Endothelial cell of umbilical vein (primary cell): ENCODE measurements around the gene FECH. TPM values are rescaled to one million over a fixed set of nuclear protein-coding genes. Genes with fewer than 3 reads are reported as not detected.

Source experiments
- BruUV-seq: library from RNA; stranded (reverse); fragments of 400-500 nt; replicated peaks from 2 replicates; lab custom pipeline; 2021; lab: Mats Ljungman, UMichigan
- CTCF ChIA-PET: fragments of 300-600, 350-600 bp; sonication (Branson Sonifier 250); formaldehyde crosslinking; loops from one replicate; lab custom pipeline; 2021; ENCODE audit warnings: antibody characterized with exemption, inconsistent platforms; lab: Charles Lee
- POLR2A ChIA-PET: fragments of 300-600, 350-600 bp; sonication (Branson Sonifier 250); formaldehyde crosslinking; loops from one replicate; lab custom pipeline; 2021; ENCODE audit warnings: antibody characterized with exemption, inconsistent platforms; lab: Charles Lee
- DNase-seq: peaks from one replicate; pipeline ENCODE4 v3.0.0-alpha.2; 2011; ENCODE audit warnings: low read depth, low spot score
- FAIRE-seq: peaks from 2 replicates; lab custom pipeline; 2011; peaks lifted over from hg19 to GRCh38; lab: Jason Lieb, UNC
- H2AFZ ChIP-seq: 2 replicates; pipeline ENCODE4 v1.6.0; 2012; ENCODE audit warnings: low read depth, low read length, control low read depth, inconsistent platforms
- H3K27ac ChIP-seq: 2 replicates; pipeline ENCODE4 v1.5.1; 2011; ENCODE audit warnings: low read depth, mild to moderate bottlenecking, control low read depth, low read length, moderate library complexity; ENCODE audit not compliant: insufficient read depth
- H3K27me3 ChIP-seq, 2 experiments: 2 replicates each; pipeline versions ENCODE4 v1.6.0 to v1.6.1; 2011; ENCODE audit warnings: low read length in 2 of 2, mixed read lengths in 1 of 2; ENCODE audit not compliant: control insufficient read depth in 2 of 2, insufficient read depth in 2 of 2
- H3K36me3 ChIP-seq, 2 experiments: 2 replicates in 1 of 2; 3 replicates in 1 of 2; pipeline ENCODE4 v1.5.1; 2011; ENCODE audit warnings: low read length in 2 of 2, mild to moderate bottlenecking in 1 of 2, moderate library complexity in 1 of 2; ENCODE audit not compliant: control insufficient read depth in 2 of 2, insufficient read depth in 2 of 2; ENCODE audit errors: extremely low read depth in 1 of 2
- H3K4me1 ChIP-seq: 3 replicates; pipeline ENCODE4 v1.5.1; 2011; ENCODE audit warnings: mild to moderate bottlenecking, low read length; ENCODE audit not compliant: control insufficient read depth, insufficient read depth; ENCODE audit errors: extremely low read depth
- H3K4me2 ChIP-seq: 2 replicates; pipeline ENCODE4 v1.6.1; 2011; ENCODE audit warnings: low read length, control low read depth, mixed read lengths; ENCODE audit not compliant: insufficient read depth
- H3K4me3 ChIP-seq, 3 experiments: fragments of 200-600 bp in 1 of 3; sonication (generic), shearing (Covaris generic) in 1 of 3; replicated peaks in 1 of 3; 2 replicates each; pipeline ENCODE4 v1.5.1; 2011 to 2016; ENCODE audit warnings: control low read depth in 3 of 3, low read length in 3 of 3, mild to moderate bottlenecking in 2 of 3, inconsistent platforms in 1 of 3, low read depth in 1 of 3, moderate library complexity in 1 of 3; ENCODE audit not compliant: insufficient read depth in 1 of 3
- H3K79me2 ChIP-seq: 2 replicates; pipeline ENCODE4 v1.6.0; 2012; ENCODE audit warnings: low read length, inconsistent platforms; ENCODE audit not compliant: control insufficient read depth, insufficient read depth
- H3K9ac ChIP-seq: replicated peaks from 2 replicates; pipeline ENCODE3; 2011; ENCODE audit warnings: low read length, control low read depth; ENCODE audit not compliant: insufficient read depth; ENCODE audit errors: extremely low read depth
- H3K9me1 ChIP-seq: replicated peaks from 3 replicates; pipeline ENCODE4 v1.6.0; 2011; ENCODE audit warnings: mild to moderate bottlenecking, low read length; ENCODE audit not compliant: control insufficient read depth, insufficient read depth; ENCODE audit errors: extremely low read depth
- H3K9me3 ChIP-seq: replicated peaks from 2 replicates; pipeline ENCODE4 v1.5.1; 2012; ENCODE audit warnings: low read length, inconsistent platforms; ENCODE audit not compliant: control insufficient read depth, insufficient read depth
- H4K20me1 ChIP-seq: replicated peaks from 2 replicates; pipeline ENCODE3; 2011; ENCODE audit warnings: mild to moderate bottlenecking, low read length; ENCODE audit not compliant: control insufficient read depth, insufficient read depth; ENCODE audit errors: extremely low read depth
- CTCF ChIP-seq, 2 donors: IDR thresholded peaks; 1 replicate in 1 of 2; 2 replicates in 1 of 2; pipeline ENCODE4 v1.5.1; 2011; ENCODE audit warnings: low read length in 2 of 2, mild to moderate bottlenecking in 2 of 2, moderate library complexity in 2 of 2, control low read depth in 1 of 2, inconsistent platforms in 1 of 2, low read depth in 1 of 2; ENCODE audit not compliant: insufficient read depth in 1 of 2; ENCODE audit errors: extremely low read depth in 1 of 2
- EZH2 ChIP-seq: IDR thresholded peaks from 2 replicates; pipeline ENCODE4 v1.6.1; 2012; ENCODE audit warnings: borderline replicate concordance, low read depth, mild to moderate bottlenecking, moderate library complexity, low read length, inconsistent platforms; ENCODE audit not compliant: severe bottlenecking
- FOS ChIP-seq: IDR thresholded peaks from 2 replicates; pipeline ENCODE4 v1.6.1; 2011; ENCODE audit warnings: mild to moderate bottlenecking, low read length, moderate library complexity, borderline replicate concordance; ENCODE audit not compliant: insufficient read depth
- GATA2 ChIP-seq: IDR thresholded peaks from 2 replicates; pipeline ENCODE4 v1.7.0; 2011; ENCODE audit warnings: low read depth, mild to moderate bottlenecking, moderate library complexity, mixed read lengths, low read length; ENCODE audit not compliant: insufficient read length, insufficient read depth
- JUN ChIP-seq: IDR thresholded peaks from 2 replicates; pipeline ENCODE4 v1.6.1; 2011; ENCODE audit warnings: borderline replicate concordance, low read depth; ENCODE audit not compliant: insufficient read length, insufficient read depth
- MYC ChIP-seq: IDR thresholded peaks from one replicate; pipeline ENCODE4 v1.6.1; 2011; ENCODE audit warnings: mild to moderate bottlenecking, low read depth, low read length
- POLR2A ChIP-seq: IDR thresholded peaks from 2 replicates; pipeline ENCODE4 v1.6.1; 2012; ENCODE audit warnings: low read depth, mild to moderate bottlenecking, control low read depth, low read length
- POLR2AphosphoS5 ChIP-seq: IDR thresholded peaks from 2 replicates; pipeline ENCODE4 v1.6.1; 2012; ENCODE audit warnings: low read depth, mild to moderate bottlenecking, control low read depth, low read length, moderate library complexity; ENCODE audit not compliant: insufficient read depth
- dilution Hi-C: fragments of 300-500 bp; cut with MboI; formaldehyde crosslinking; loops from one replicate; pipeline ENCODE4 v1.15.0; 2019; ENCODE audit warnings: low sequenced_read_pairs; ENCODE audit not compliant: extremely low pct_ligation_motif_present
- intact Hi-C: fragments of 100-400 bp; cut with micrococcal nuclease; formaldehyde crosslinking; loops from one replicate; pipeline ENCODE4 v1.10.0; 2022
- polyA plus RNA-seq, 4 experiments: library from polyadenylated mRNA; depleted of rRNA in 3 of 4; stranded (reverse) in 3 of 4; unstranded in 1 of 4; fragments of >200 nt; gene quantifications; 2 replicates each; pipeline versions ENCODE4 v1.2.1 to v1.2.3, GENCODE V29; 2011 to 2012; ENCODE audit warnings: missing spikeins in 1 of 4
- total RNA-seq: library from RNA; stranded (reverse); gene quantifications from 2 replicates; pipeline ENCODE4 v1.2.3, GENCODE V29; 2021
- TF ChIP-seq, protein P1 (sequence below): IDR thresholded peaks from 2 replicates; pipeline ENCODE4 v1.6.1; 2011; ENCODE audit not compliant: insufficient read depth, insufficient read length

The FECH gene
- total and polyA plus RNA-seq, 2 donors (not counting 3 experiments of a cell fraction or from before 2014, with no cell fraction given): 25.3 to 27.9 TPM

GRCh38 chr18:57543560-57543959 is 42.9 kb downstream of the FECH start:
- Histone ChIP-seq H3K9me1 (no peaks in the 10 kb centered on the region), H3K9me3 (no peaks in the 10 kb centered on the region), H3K27me3 (no peaks in the 10 kb centered on the region), H3K4me2 (no peak overlapping the region), H3K9ac (no peak overlapping the region), H3K79me2 (no peaks in the 10 kb centered on the region), H3K4me3 (no peak overlapping the region), H3K36me3 (no peaks in the 10 kb centered on the region), H2AFZ (no peak overlapping the region), H3K27ac (no peak overlapping the region), H3K4me1 (no peaks in the 10 kb centered on the region), H4K20me1 (no peaks in the 10 kb centered on the region)
- ChIA-PET CTCF (no interaction called here), POLR2A (no interaction called here)
- FAIRE-seq (no peak), DNase-seq (no peak)
- TF ChIP-seq POLR2AphosphoS5 (no peak), FOS (no peak), MYC (no peak), EZH2 (no peak), CTCF (IDR thresholded peaks at IDR 0.05; ENCODE audit: extremely low read depth in 1 of 2, insufficient read depth in 1 of 2, low read depth in 1 of 2, low read length in 2 of 2) (no peak), JUN (no peak), POLR2A (no peak), GATA2 (no peak)
- TF ChIP-seq, protein P1, sequence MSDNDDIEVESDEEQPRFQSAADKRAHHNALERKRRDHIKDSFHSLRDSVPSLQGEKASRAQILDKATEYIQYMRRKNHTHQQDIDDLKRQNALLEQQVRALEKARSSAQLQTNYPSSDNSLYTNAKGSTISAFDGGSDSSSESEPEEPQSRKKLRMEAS: no peak
- intact Hi-C loops (no loop called here), dilution Hi-C loops (no loop called here)
- BruUV-seq: no TSS peak
